ENCODE data around the gene TP63. TPM values are rescaled to one million over a fixed set of nuclear protein-coding genes. Genes with fewer than 3 reads are reported as not detected.

TP63 gene
- total RNA-seq, 1 donor from 2014 or later = 122 TPM

- FAIRE-seq (no peak), DNase-seq (ENCODE audit: low read depth) (no peak)
- TF ChIP-seq CTCF (IDR thresholded peaks at IDR 0.05; ENCODE audit: insufficient read depth, low read length, severe bottlenecking) = no peak
- Histone ChIP-seq H3K27me3 (ENCODE audit: control insufficient read depth, insufficient read depth, low read length) (no peaks in the 10 kb centered on the region), H3K36me3 (ENCODE audit: control insufficient read depth, insufficient read depth, low read length) (no peaks in the 10 kb centered on the region), H3K4me3 (ENCODE audit: low read depth, low read length) (no peak overlapping the region)
Measured at GRCh38 chr3:189698811-189699210, 67.6 kb downstream of the TP63 start.

- Histone ChIP-seq H3K36me3 (ENCODE audit: control insufficient read depth, insufficient read depth, low read length) (no peaks in the 10 kb centered on the region), H3K27me3 (ENCODE audit: control insufficient read depth, insufficient read depth, low read length) (no peaks in the 10 kb centered on the region), H3K4me3 (ENCODE audit: low read depth, low read length) (no peak overlapping the region)
- FAIRE-seq (no peak), DNase-seq (ENCODE audit: low read depth) (peak; percentile 41)
- no peak for TF ChIP-seq CTCF (IDR thresholded peaks at IDR 0.05; ENCODE audit: insufficient read depth, low read length, severe bottlenecking)
Measured at GRCh38 chr3:189699885-189700284, 68.7 kb downstream of the TP63 start.

GRCh38 chr3:189702066-189702646 is 71.0 kb downstream of the TP63 start:
- Histone ChIP-seq H3K36me3 (ENCODE audit: control insufficient read depth, insufficient read depth, low read length) (no peaks in the 10 kb centered on the region), H3K27me3 (ENCODE audit: control insufficient read depth, insufficient read depth, low read length) (no peaks in the 10 kb centered on the region), H3K4me3 (ENCODE audit: low read depth, low read length) (no peak overlapping the region)
- DNase-seq (ENCODE audit: low read depth) (no peak), FAIRE-seq (no peak)
- no peak for TF ChIP-seq CTCF (IDR thresholded peaks at IDR 0.05; ENCODE audit: insufficient read depth, low read length, severe bottlenecking)

GRCh38 chr3:189703865-189704264 is 72.7 kb downstream of the TP63 start:
- Histone ChIP-seq H3K27me3 (ENCODE audit: control insufficient read depth, insufficient read depth, low read length) (no peaks in the 10 kb centered on the region), H3K36me3 (ENCODE audit: control insufficient read depth, insufficient read depth, low read length) (no peaks in the 10 kb centered on the region), H3K4me3 (ENCODE audit: low read depth, low read length) (no peak overlapping the region)
- no peak for DNase-seq (ENCODE audit: low read depth)
- no peak for FAIRE-seq
- no peak for TF ChIP-seq CTCF (IDR thresholded peaks at IDR 0.05; ENCODE audit: insufficient read depth, low read length, severe bottlenecking)

GRCh38 chr3:189708375-189708774 is 77.2 kb downstream of the TP63 start:
- Histone ChIP-seq H3K27me3 (ENCODE audit: control insufficient read depth, insufficient read depth, low read length) (no peaks in the 10 kb centered on the region), H3K4me3 (ENCODE audit: low read depth, low read length) (no peak overlapping the region), H3K36me3 (ENCODE audit: control insufficient read depth, insufficient read depth, low read length) (no peaks in the 10 kb centered on the region)
- no peak for TF ChIP-seq CTCF (IDR thresholded peaks at IDR 0.05; ENCODE audit: insufficient read depth, low read length, severe bottlenecking)
- no peak for FAIRE-seq
- no peak for DNase-seq (ENCODE audit: low read depth)

Data from bronchial epithelial cell (primary cell).